GM19463 (cell line): ENCODE measurements around the gene FAM53B.

ENCODE experiments used
- ATAC-seq: cut with Tn5 transposase; IDR thresholded peaks from one replicate; pipeline ENCODE4 v1.9.1; 2021; ENCODE audit warnings: mild to moderate bottlenecking, moderate library complexity; ENCODE audit not compliant: unreplicated experiment

FAM53B gene

GRCh38 chr10:124587811-124588211, 156.4 kb downstream of the FAM53B start:
- ATAC-seq = no peak

- ATAC-seq = no peak
These were observed 158.0 kb downstream of the FAM53B start for GRCh38 chr10:124586142-124586541.

GRCh38 chr10:124579011-124579399, 165.2 kb downstream of the FAM53B start:
- no peak for ATAC-seq

- ATAC-seq = no peak
These were observed 165.8 kb downstream of the FAM53B start for GRCh38 chr10:124578231-124579010.

- ATAC-seq = no peak
These were observed 166.5 kb downstream of the FAM53B start for GRCh38 chr10:124577651-124578050.

- ATAC-seq = no peak
These were observed 167.4 kb downstream of the FAM53B start for GRCh38 chr10:124576526-124577420.

GRCh38 chr10:124575107-124576035, 168.8 kb downstream of the FAM53B start:
- no peak for ATAC-seq

- ATAC-seq = no peak
These were observed 169.6 kb downstream of the FAM53B start for GRCh38 chr10:124574456-124575070.

- no peak for ATAC-seq
These were observed 170.3 kb downstream of the FAM53B start for GRCh38 chr10:124573726-124574455.

- ATAC-seq = no peak
These were observed 171.4 kb downstream of the FAM53B start for GRCh38 chr10:124572751-124573150.

GRCh38 chr10:124570646-124571045, 173.5 kb downstream of the FAM53B start:
- ATAC-seq = no peak

GRCh38 chr10:124569623-124570470, 174.3 kb downstream of the FAM53B start:
- no peak for ATAC-seq
